ENCODE measurements around the gene CELF5.

CELF5 gene

GRCh38 chr19:3238066-3238561, 13.7 kb downstream of the CELF5 start:
- no peak overlapping the region for H3K4me3 ChIP-seq (ENCODE audit: low read length)
- no peak for DNase-seq (ENCODE audit: low read depth)
- no peak for TF ChIP-seq CTCF (conservative IDR thresholded peaks at IDR 0.05; ENCODE audit: low read depth, low read length)

GRCh38 chr19:3239367-3239766, 14.9 kb downstream of the CELF5 start:
- no peak overlapping the region for H3K4me3 ChIP-seq (ENCODE audit: low read length)
- DNase-seq (ENCODE audit: low read depth), result no peak
- no peak for TF ChIP-seq CTCF (conservative IDR thresholded peaks at IDR 0.05; ENCODE audit: low read depth, low read length)

GRCh38 chr19:3243819-3244700, 19.6 kb downstream of the CELF5 start:
- no peak for DNase-seq (ENCODE audit: low read depth)
- no peak for TF ChIP-seq CTCF (conservative IDR thresholded peaks at IDR 0.05; ENCODE audit: low read depth, low read length)
- H3K4me3 ChIP-seq (ENCODE audit: low read length), result no peak overlapping the region

- no peak for DNase-seq (ENCODE audit: low read depth)
- no peak overlapping the region for H3K4me3 ChIP-seq (ENCODE audit: low read length)
These were observed 20.6 kb downstream of the CELF5 start for GRCh38 chr19:3245050-3245449.

GRCh38 chr19:3248728-3249326, 24.4 kb downstream of the CELF5 start:
- TF ChIP-seq CTCF (conservative IDR thresholded peaks at IDR 0.05; ENCODE audit: low read depth, low read length), result no peak
- no peak overlapping the region for H3K4me3 ChIP-seq (ENCODE audit: low read length)
- no peak for DNase-seq (ENCODE audit: low read depth)

More at GRCh38 chr19:3245050-3245449, 20.6 kb downstream of the CELF5 start:
- TF ChIP-seq CTCF (conservative IDR thresholded peaks at IDR 0.05; ENCODE audit: low read depth, low read length), result no peak

- H3K4me3 ChIP-seq (ENCODE audit: low read length), result no peak overlapping the region
- TF ChIP-seq CTCF (conservative IDR thresholded peaks at IDR 0.05; ENCODE audit: low read depth, low read length), result no peak
- DNase-seq (ENCODE audit: low read depth), result no peak
These were observed 24.9 kb downstream of the CELF5 start for GRCh38 chr19:3249408-3249807.

Measured in retinal pigment epithelial cell (primary cell).